Measurements from ENCODE around the gene ITGBL1. TPM values are rescaled to one million over a fixed set of nuclear protein-coding genes. Genes with fewer than 3 reads are reported as not detected.

The ITGBL1 gene
- total RNA-seq, 2 donors from 2014 or later: not detected

DNA sequence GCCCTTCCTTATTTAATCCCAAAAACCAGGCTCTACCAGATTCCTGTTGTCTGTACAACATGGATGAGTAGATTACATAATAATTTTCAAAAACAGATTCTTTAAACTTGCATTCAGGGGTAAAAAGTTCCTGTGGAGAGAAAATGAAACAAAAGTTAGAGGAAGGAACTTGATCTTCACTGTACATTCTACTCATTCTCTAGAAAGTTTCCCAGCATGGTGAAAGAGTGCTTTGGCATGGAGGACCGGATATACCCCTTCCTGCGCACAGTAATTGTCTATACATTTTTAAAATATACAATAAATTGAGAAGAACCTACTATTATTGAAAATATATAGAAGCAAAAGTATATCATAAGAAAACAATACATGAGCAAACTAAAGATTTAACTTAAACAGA lies 274.2 kb downstream of the ITGBL1 start:
- Mint-ChIP-seq H3K4me3 (no peak overlapping the region), H3K27ac (no peak overlapping the region), H3K27me3 (no peaks in the 10 kb centered on the region), H3K4me1 (no peaks in the 10 kb centered on the region), H3K36me3 (ENCODE audit: low read depth) (no peaks in the 10 kb centered on the region)
- ATAC-seq (no peak), DNase-seq (no peak)
- H3K9me3 ChIP-seq (ENCODE audit: control insufficient read depth, low read length, poor library complexity, severe bottlenecking): no peaks in the 10 kb centered on the region

DNA sequence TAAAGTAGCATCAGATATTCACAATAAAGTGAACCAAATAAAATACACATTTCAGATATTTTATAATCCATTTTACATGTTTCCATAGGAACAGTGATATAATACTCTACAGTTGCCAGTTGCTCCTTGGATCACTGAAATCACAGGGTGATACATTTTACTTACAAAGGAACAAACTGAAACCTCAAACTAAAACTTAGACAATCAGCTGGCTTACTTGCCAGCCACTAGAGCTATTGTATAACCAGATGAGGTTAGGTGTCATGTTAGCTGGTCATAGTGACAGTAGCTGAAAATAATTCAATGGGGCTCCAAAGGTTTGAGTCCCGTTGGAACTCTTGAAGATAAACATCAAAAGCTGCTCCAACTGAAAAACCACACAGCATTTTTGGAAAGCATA lies 274.6 kb downstream of the ITGBL1 start:
- Mint-ChIP-seq H3K27ac (no peak overlapping the region), H3K4me3 (no peak overlapping the region), H3K4me1 (no peaks in the 10 kb centered on the region), H3K27me3 (no peaks in the 10 kb centered on the region), H3K36me3 (ENCODE audit: low read depth) (no peaks in the 10 kb centered on the region)
- no peak for DNase-seq
- ATAC-seq: no peak
- no peaks in the 10 kb centered on the region for H3K9me3 ChIP-seq (ENCODE audit: control insufficient read depth, low read length, poor library complexity, severe bottlenecking)

DNA sequence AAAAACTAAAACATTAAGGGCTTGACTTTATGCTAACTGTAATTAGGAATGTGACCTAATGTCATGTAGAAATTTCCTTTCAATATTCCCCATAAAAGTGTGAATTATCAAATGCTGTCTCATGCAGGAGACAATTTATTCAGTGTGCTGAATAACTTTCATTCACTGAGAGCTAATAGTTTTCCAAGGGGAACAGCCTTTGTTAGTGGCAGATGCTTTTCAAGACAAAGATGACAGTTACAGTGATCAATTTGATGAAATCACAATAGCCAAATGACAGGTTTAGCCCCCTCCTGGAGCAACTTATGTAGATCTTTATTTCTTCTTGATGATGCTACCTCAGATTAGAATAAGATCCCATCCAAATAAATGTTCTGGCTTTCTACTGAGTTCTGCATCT lies 275.5 kb downstream of the ITGBL1 start:
- ATAC-seq: no peak
- no peaks in the 10 kb centered on the region for H3K4me1 Mint-ChIP-seq
- H3K36me3 Mint-ChIP-seq (ENCODE audit: low read depth): no peaks in the 10 kb centered on the region
- H3K4me3 Mint-ChIP-seq: no peak overlapping the region
- H3K27me3 Mint-ChIP-seq: no peaks in the 10 kb centered on the region
- H3K9me3 ChIP-seq (ENCODE audit: control insufficient read depth, low read length, poor library complexity, severe bottlenecking): no peaks in the 10 kb centered on the region
- no peak overlapping the region for H3K27ac Mint-ChIP-seq
- DNase-seq: no peak

DNA sequence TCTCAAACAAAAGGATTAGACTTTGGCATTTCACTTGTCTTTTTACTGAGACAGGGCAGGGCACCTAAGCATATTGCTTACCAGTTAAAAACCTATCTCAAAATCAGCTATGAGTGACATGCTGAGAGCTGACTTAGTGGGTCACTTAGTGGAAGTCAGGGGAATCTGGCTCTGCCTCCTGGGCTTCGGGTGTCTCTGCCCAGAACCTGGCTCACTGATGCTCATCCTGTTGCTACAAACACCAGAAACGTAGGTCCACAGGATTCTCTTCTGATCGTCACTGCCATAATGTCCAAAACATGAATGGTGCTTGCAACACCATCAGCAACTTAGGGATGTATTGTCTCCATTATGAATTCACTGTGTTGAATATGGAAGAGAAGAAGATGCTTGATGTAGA lies 276.1 kb downstream of the ITGBL1 start:
- Mint-ChIP-seq H3K27me3 (no peaks in the 10 kb centered on the region), H3K36me3 (ENCODE audit: low read depth) (no peaks in the 10 kb centered on the region), H3K4me1 (no peaks in the 10 kb centered on the region), H3K4me3 (no peak overlapping the region), H3K27ac (no peak overlapping the region)
- ATAC-seq (no peak), DNase-seq (no peak)
- H3K9me3 ChIP-seq (ENCODE audit: control insufficient read depth, low read length, poor library complexity, severe bottlenecking): no peaks in the 10 kb centered on the region

DNA sequence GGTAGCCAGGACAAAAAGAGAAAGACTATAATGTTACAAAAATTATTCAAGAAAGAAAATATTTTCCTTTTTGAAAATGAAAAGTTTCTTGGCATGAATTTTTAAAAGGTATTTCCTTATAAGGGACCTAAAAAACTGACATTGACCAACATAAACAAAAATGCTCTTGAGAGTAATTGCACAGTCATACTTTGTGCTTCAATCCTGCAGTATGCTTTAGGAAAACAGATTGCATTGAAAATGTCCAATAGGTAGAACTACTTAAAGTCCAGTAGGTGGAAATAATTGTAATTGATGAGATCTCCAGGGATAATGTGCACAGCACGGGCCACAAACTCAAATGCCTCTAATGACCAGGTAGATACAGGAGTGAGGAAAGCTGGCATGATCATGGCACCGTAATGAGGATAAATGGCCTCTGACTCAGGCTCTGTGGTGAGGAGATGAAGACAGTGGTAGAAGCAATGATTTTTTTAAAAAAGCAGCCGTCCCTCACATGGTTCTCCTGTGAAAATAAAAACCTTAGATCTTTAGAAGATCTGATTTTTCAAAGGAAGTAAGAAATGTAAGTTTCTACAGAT lies 278.0 kb downstream of the ITGBL1 start:
- DNase-seq (no peak), ATAC-seq (no peak)
- Mint-ChIP-seq H3K27ac (no peak overlapping the region), H3K36me3 (ENCODE audit: low read depth) (no peaks in the 10 kb centered on the region), H3K4me1 (no peaks in the 10 kb centered on the region), H3K4me3 (no peak overlapping the region), H3K27me3 (no peaks in the 10 kb centered on the region)
- H3K9me3 ChIP-seq (ENCODE audit: control insufficient read depth, low read length, poor library complexity, severe bottlenecking): no peaks in the 10 kb centered on the region

DNA sequence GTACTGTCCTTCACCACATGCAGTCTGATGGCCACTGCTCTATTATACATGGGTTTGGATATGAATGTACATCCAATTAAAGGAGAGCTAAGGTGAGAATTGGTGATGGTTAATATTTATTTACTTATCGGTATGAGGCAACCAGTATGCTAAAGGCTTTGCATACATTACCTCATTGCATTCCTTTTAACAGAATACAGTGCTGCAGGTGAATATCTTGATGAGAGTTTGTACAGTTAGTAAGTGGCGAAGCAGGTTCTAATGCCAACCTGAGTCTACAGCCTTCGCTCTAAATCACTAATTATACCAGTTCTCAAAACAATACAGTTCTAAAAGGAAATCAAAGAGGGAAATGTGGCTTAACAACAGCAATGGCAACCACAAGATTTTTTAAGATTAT lies 284.1 kb downstream of the ITGBL1 start:
- no peak for ATAC-seq
- Mint-ChIP-seq H3K4me3 (no peak overlapping the region), H3K4me1 (peaks cover 2% of the 10 kb centered on the region), H3K27ac (no peak overlapping the region), H3K27me3 (no peaks in the 10 kb centered on the region), H3K36me3 (ENCODE audit: low read depth) (peaks cover 2% of the 10 kb centered on the region)
- DNase-seq: no peak
- H3K9me3 ChIP-seq (ENCODE audit: control insufficient read depth, low read length, poor library complexity, severe bottlenecking): no peaks in the 10 kb centered on the region

DNA sequence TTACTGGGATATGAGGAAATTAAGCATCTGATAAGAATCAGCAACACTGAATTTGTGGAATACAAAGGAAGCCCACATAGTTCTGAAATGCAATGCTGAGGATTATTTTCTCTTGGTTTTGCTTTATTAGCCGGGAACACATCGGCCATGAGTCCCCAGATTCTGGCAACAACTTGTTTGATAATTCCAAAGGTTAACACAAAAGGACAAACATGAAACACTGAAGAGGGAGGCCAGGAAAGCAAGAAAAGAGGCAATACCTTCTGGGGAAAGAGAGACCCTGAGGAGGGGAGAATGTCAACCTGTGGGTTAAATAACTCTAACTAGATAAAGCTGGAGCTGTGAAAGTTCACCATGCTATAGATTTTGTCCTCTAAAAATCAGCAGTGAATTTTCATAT lies 285.9 kb downstream of the ITGBL1 start:
- Mint-ChIP-seq H3K4me3 (no peak overlapping the region), H3K27ac (no peak overlapping the region), H3K27me3 (peaks cover 6% of the 10 kb centered on the region), H3K36me3 (ENCODE audit: low read depth) (peaks cover 2% of the 10 kb centered on the region), H3K4me1 (peaks cover 2% of the 10 kb centered on the region)
- ATAC-seq (no peak), DNase-seq (no peak)
- H3K9me3 ChIP-seq (ENCODE audit: control insufficient read depth, low read length, poor library complexity, severe bottlenecking): no peaks in the 10 kb centered on the region

DNA sequence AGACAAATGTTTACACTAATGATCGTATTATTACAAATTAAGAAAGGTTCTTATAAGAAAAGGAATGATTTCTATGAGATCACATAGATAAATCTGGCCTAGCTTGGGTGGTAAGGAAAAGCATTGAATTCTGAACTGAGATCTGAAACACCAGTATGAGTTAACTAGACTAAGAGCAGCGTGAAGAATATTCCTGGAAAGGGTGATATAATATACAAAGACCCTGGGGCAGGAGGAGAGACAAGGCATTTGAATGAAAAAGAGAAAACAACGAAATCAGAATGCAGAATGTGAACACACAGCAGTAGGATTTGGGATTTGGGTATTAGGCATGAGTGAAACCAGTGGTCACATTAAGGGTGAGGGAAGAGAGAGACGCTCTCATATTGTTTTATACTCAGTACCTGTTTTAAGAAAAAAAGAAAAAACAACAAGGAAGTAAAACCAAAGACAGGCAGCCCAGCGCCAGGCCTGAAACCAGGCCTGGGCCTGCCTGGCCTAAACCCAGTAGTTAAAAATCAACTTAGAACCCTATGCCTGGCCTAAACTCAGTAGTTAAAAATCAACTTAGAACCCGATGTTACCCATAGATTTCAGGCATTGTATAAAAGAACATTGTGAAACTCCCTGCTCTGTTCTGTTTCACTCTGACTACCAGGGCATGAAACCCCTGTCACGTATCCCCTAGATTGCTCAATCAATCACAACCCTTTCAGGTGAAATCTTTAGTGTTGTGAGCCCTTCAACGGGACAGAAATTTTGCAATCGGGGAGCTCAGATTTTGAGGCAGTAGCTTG lies 287.1 kb downstream of the ITGBL1 start:
- peaks cover 13% of the 10 kb centered on the region for H3K27me3 Mint-ChIP-seq
- H3K4me3 Mint-ChIP-seq: no peak overlapping the region
- no peak for ATAC-seq
- H3K9me3 ChIP-seq (ENCODE audit: control insufficient read depth, low read length, poor library complexity, severe bottlenecking): no peaks in the 10 kb centered on the region
- H3K36me3 Mint-ChIP-seq (ENCODE audit: low read depth): peaks cover 2% of the 10 kb centered on the region
- H3K27ac Mint-ChIP-seq: no peak overlapping the region
- no peak for DNase-seq
- peaks cover 2% of the 10 kb centered on the region for H3K4me1 Mint-ChIP-seq

DNA sequence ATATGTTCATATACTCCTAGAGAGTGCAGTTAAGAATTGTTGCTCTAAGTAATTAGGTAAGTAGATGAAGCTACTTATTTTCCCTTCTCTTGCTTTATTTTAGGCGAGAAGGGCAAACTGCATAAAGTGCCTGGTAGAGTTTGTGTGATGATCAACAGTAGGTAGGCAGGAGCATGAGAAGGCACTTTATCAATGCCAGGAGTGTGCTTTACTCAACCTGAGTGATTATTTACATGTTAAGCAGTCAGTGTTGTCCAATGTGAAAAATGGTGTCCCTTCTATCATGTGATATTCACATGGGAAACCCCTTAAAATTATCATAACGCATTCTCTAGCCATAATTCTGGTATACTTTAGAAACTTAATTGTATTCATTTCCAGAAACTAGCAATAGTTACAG lies 294.0 kb downstream of the ITGBL1 start:
- no peaks in the 10 kb centered on the region for H3K4me1 Mint-ChIP-seq

DNA sequence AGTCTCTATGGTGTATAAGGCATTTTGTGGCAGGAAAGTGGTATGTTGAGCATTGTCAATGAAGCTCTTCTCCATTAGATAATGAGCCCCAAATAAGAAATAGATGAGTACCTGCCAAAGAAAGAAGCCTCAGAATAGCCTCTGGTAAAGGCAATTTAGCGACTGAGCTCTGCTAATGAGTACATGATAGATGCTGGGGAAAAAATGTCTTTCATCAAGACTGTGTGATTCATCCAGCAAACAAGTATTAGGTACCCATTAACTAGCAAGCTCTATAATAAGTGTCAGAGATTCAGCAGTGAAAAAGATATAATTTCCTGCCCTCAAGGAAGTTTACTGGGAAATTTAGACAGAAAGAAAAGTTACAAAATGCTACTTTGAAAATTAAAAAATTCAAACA lies 294.6 kb downstream of the ITGBL1 start:
- Mint-ChIP-seq H3K4me1 (no peaks in the 10 kb centered on the region), H3K36me3 (ENCODE audit: low read depth) (no peaks in the 10 kb centered on the region), H3K27ac (no peak overlapping the region), H3K27me3 (peaks cover 57% of the 10 kb centered on the region), H3K4me3 (no peak overlapping the region)
- DNase-seq (no peak), ATAC-seq (no peak)
- no peaks in the 10 kb centered on the region for H3K9me3 ChIP-seq (ENCODE audit: control insufficient read depth, low read length, poor library complexity, severe bottlenecking)

More for the DNA sequence above, 294.0 kb downstream of the ITGBL1 start:
- ATAC-seq: no peak
- Mint-ChIP-seq H3K27me3 (peaks cover 57% of the 10 kb centered on the region), H3K4me3 (no peak overlapping the region), H3K27ac (no peak overlapping the region), H3K36me3 (ENCODE audit: low read depth) (no peaks in the 10 kb centered on the region)
- DNase-seq: no peak
- no peaks in the 10 kb centered on the region for H3K9me3 ChIP-seq (ENCODE audit: control insufficient read depth, low read length, poor library complexity, severe bottlenecking)

DNA sequence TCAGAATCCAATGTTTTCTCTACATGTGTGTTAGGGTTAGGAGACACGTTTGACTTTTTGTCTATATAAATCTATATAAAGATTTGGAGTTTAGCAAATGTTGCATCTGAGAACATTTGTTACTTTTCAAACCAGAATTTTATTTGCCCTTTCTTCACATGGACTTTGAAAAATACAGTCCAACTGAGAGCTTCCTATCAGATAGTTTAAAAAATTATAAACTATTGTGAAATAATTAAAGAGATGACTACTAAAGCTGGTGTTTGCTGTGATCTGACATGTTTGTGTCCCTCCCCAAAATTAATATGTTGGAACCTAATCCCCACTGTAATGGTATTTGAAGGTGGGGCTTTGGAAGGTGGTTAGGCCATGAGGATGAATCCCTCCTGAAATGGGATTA lies 297.1 kb downstream of the ITGBL1 start:
- Mint-ChIP-seq H3K4me3 (no peak overlapping the region), H3K36me3 (ENCODE audit: low read depth) (no peaks in the 10 kb centered on the region), H3K27ac (no peak overlapping the region), H3K4me1 (no peaks in the 10 kb centered on the region), H3K27me3 (peaks cover 44% of the 10 kb centered on the region)
- no peaks in the 10 kb centered on the region for H3K9me3 ChIP-seq (ENCODE audit: control insufficient read depth, low read length, poor library complexity, severe bottlenecking)
- no peak for DNase-seq
- no peak for ATAC-seq

DNA sequence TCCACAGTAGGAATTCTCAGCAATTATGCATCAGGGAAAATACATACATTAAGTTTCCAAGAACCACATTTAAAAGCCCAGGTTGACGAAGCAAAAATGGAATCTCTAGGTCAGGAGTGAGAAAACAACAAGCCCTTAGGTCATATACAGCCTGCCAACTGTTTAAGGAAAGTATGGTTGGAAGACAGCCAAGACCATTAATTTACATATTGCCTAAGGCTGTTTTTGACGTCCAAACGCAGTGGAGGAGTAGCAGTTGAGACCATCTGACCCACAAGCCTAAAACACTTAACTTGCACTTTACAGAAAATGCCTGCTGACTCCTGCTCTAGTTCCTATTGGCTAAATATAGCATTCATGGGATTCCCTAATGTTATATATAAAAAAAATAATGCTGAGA lies 299.0 kb downstream of the ITGBL1 start:
- no peaks in the 10 kb centered on the region for H3K9me3 ChIP-seq (ENCODE audit: control insufficient read depth, low read length, poor library complexity, severe bottlenecking)
- DNase-seq: no peak
- Mint-ChIP-seq H3K27ac (no peak overlapping the region), H3K27me3 (peaks cover 29% of the 10 kb centered on the region), H3K4me1 (no peaks in the 10 kb centered on the region), H3K4me3 (no peak overlapping the region), H3K36me3 (ENCODE audit: low read depth) (no peaks in the 10 kb centered on the region)
- ATAC-seq: no peak

DNA sequence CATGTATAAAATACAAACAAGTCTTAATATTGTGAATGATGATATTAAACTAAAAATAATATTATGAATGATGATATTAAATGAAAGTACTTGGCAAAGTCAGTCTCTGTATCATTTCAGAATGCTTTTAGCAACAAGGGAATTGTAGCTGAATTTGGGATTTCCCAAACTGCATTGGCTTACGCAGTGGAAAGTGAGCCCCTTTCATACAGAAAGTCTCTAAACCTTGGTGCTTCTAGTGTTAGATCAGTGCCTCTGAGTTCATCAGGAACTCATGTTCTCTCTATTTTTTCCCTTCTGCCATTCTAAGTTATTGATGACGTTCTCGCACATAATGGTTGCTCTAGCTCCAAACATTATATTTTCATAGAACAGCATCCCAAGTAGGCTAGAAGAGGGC lies 300.0 kb downstream of the ITGBL1 start:
- H3K9me3 ChIP-seq (ENCODE audit: control insufficient read depth, low read length, poor library complexity, severe bottlenecking): no peaks in the 10 kb centered on the region
- ATAC-seq: no peak
- Mint-ChIP-seq H3K4me3 (no peak overlapping the region), H3K27me3 (peaks cover 19% of the 10 kb centered on the region), H3K4me1 (no peaks in the 10 kb centered on the region), H3K36me3 (ENCODE audit: low read depth) (no peaks in the 10 kb centered on the region), H3K27ac (no peak overlapping the region)
- no peak for DNase-seq

DNA sequence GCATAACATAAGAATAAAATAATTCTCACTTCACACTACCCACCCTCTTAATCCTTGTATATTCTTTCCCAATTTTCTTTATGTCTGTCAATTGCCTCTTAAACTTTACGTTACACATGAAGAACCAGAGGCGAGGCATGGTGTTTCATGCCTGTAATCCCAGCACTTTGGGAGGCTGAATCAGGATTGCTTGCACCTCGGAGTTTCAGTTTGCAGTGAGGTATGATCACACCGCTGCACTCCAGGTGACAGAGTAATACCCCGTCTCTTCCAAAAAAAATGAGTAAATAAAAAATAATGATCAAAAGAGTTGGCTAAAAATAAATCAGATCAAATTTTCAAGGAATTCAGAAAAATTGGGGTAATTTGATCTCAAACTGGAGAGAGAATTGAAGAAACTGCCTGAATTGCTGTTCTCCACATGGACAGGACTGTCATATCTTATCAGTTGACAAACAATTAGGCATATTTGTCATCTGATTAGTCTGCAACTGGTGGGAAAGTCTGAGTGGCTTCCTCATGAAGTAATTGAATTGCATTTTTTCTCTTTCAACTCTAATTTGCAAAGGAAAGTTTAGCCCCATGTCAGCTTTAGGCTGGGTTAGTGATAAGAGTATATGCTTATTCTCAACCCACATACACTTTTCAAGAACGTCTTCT lies 302.9 kb downstream of the ITGBL1 start:
- H3K9me3 ChIP-seq (ENCODE audit: control insufficient read depth, low read length, poor library complexity, severe bottlenecking): no peaks in the 10 kb centered on the region
- H3K4me1 Mint-ChIP-seq: no peaks in the 10 kb centered on the region
- H3K27ac Mint-ChIP-seq: no peak overlapping the region
- ATAC-seq: no peak
- no peaks in the 10 kb centered on the region for H3K36me3 Mint-ChIP-seq (ENCODE audit: low read depth)
- H3K4me3 Mint-ChIP-seq: no peak overlapping the region
- DNase-seq: no peak
- H3K27me3 Mint-ChIP-seq: peaks cover 22% of the 10 kb centered on the region

All from T-helper 17 cell (primary cell).